NCI-H524 treated with DMSO at 0.1 percent for 48 hours (cell line): ENCODE measurements around the gene POFUT2.

Source experiments
- DNase-seq: peaks from one replicate; lab custom pipeline; 2025; lab: John Stamatoyannopoulos, UW

POFUT2 gene

GRCh38 chr21:45248301-45248892 is 39.3 kb downstream of the POFUT2 start:
- no peak for DNase-seq

DNA sequence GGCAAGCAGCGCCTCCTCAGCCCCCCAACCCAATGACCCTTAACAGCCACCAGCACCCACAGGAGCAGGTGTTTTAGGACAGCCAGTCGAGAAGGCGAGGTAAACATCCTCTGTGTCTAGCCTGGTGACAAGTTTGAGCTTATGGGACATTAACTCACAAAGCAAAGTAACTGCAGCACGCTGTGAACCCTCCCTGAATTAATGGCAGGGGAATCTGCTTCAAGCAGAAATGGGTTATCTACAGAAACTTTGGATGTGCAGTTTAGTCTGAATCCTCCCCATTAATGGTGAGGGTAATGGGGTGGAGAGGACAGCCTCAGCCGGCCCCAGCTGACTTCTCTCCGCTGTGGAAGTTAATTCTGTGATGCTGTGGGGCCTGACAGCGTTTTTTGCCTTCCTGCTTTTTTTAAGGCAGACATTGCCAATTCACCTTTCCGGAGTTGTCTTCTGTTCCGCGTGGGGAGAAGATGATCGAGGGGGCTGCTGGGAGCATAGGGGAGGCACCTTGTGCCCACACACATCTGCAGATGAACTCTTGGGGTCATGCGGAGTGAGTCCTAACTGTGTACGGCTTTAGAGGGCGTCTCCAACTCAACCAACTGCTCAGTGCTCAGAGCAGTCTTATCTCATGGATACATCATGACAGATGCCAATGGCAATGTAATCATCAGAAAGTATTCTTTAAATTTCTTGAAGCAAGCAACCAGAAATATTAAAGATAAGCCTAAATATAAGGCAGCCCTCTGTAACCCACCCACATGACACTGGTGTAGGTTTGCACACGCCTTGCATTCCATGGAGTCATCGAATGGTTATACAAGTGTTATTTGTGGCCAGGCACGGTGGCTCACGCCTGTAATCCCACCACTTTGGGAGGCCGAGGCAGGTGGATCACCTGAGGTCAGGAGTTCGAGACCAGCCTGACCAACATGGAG is 41.0 kb downstream of the POFUT2 start:
- DNase-seq, result no peak

- no peak for DNase-seq
Measured at GRCh38 chr21:45244799-45245340, 42.8 kb downstream of the POFUT2 start.

DNA sequence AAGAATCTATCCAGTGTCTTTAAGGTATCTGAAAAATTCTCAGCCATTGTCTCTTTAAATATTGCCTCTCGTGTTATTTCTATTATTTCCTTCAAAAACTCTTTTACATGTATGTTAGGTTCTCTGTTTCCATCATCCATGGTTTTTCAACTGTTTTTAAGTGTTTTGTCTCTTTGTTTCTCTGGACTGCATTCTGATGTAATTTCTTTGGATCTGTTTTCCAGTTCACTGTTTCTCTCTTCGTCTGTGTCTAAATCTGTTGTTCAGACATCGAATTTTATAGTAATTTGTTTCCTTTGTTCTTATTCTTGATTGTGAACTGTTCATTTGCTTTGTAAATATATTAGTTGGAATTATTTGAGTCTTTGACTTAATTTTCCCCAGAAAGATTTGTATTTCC is 44.1 kb downstream of the POFUT2 start:
- DNase-seq, result no peak

DNA sequence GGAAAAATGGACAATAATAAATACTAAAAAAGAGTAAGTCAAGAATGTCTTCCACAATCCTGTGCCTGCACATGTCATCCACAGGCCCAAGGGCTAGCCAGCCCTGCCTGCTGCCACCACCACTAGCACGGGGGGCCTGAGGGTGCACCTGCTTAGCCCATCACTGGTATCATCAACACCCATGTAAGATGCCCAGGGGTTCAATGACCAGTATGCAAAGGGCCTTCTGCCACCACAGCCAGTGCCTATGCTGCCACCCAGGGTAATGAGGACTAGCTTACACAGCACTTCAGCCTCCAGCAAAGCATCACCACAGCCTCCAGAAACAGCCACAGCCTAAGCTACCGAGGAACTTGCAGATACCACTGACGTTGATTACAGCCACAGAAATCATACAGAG is 46.3 kb downstream of the POFUT2 start:
- DNase-seq, result no peak

- no peak for DNase-seq
Measured at GRCh38 chr21:45237401-45237800, 50.3 kb downstream of the POFUT2 start.

DNA sequence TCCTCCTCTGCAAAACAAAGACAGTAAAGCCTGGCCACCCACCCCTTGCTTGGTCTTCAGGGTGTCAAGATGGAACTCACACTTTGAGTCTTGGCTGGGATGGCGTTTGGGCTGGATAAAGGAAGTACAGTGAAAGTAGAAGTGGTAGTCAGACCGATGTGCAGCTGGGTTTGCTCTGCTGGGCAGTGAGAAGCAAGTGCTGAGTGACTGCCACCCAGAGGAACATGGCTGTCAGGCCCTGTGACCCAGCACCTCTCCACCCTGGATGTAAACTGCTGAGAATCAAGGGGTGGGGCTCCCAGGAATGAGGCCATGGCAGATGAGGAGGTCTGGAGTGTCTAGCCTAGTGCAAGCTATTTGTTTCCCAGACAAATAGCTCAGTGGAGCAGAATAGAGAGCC is 51.2 kb downstream of the POFUT2 start:
- DNase-seq, result no peak

- no peak for DNase-seq
Measured at GRCh38 chr21:45235488-45235887, 52.2 kb downstream of the POFUT2 start.

DNA sequence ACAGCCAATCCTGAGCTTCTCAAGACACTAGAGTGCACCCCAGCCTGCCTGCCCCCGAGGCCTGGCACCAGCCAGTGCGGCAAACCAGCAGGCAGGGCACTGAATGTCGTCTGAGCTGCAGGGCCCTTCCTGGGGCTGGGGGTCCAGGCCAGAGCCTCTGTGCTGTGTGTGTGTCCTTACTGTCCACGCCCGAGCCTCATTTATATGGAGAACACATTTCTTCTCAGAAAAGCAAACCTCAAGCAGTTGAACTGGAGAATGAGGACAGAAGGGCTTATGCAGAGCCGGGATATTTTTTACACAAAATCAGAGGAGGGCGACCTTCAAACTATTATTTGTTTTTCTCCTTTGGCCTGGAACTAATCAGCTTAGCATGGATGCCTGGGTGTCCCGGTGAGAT is 52.7 kb downstream of the POFUT2 start:
- no peak for DNase-seq

DNA sequence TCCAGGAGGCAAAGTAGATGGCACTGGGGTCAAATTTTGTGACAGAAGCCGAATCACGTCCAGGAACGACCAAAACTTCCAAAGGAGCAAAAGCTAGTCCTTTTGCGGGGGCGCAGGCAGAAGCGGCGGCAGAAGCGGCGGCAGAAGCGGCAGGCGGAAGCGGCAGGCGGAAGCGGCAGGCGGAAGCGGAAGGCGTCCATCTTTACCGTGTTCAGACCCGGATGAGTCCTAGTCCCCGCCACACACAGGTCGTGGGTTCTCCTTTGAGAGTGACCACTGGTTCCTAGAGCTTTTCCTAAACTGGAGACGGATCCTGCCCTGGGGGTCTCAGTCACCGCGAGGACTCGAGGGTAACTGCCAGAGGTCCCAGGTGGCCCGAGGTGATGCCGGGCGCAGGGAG is 53.6 kb downstream of the POFUT2 start:
- DNase-seq, result no peak

- DNase-seq, result no peak
Measured at GRCh38 chr21:45231705-45232104, 56.0 kb downstream of the POFUT2 start.

GRCh38 chr21:45228656-45229240 is 58.9 kb downstream of the POFUT2 start:
- no peak for DNase-seq

- DNase-seq, result no peak
Measured at GRCh38 chr21:45228171-45228641, 59.5 kb downstream of the POFUT2 start.

GRCh38 chr21:45227735-45228134 is 60.0 kb downstream of the POFUT2 start:
- DNase-seq, result no peak

GRCh38 chr21:45226540-45227326 is 61.0 kb downstream of the POFUT2 start:
- no peak for DNase-seq

- no peak for DNase-seq
Measured at GRCh38 chr21:45225741-45226327, 61.9 kb downstream of the POFUT2 start.

DNA sequence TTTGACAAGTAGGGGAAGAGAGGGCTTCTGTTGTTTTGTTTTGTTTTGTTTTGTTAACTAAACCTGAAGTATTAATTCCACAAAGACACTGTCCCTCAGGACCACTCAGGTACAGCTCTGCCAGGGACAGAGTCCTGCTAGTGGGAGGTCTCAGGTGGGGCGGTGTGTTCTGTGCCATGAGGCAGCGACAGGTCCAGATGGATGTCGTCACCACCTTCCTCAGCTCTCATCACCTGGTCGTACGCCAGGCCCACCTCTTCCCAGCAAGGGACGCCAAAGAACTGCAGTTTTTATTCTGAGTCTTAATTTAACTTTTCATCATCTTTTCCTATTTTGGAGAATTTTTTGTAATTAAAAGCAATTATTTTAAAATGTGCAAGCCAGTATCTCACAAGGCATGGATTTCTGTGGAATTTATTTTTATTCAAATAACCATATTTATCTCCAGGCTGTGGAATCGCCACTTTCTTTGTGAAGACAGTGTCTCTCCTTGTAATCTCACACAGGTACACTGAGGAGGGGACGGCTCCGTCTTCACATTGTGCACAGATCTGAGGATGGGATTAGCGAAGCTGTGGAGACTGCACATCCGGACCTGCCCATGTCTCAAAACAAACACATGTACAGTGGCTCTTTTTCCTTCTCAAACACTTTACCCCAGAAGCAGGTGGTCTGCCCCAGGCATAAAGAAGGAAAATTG is 62.5 kb downstream of the POFUT2 start:
- DNase-seq, result no peak

- no peak for DNase-seq
Measured at GRCh38 chr21:45224189-45224938, 63.3 kb downstream of the POFUT2 start.

- no peak for DNase-seq
Measured at GRCh38 chr21:45223236-45224185, 64.2 kb downstream of the POFUT2 start.
